ENCODE results near the gene RIPOR1.

- TF ChIP-seq EZH2 (IDR thresholded peaks at IDR 0.05; ENCODE audit: insufficient read depth, poor library complexity, severe bottlenecking) (no peak), EZH2phosphoT487 (IDR thresholded peaks at IDR 0.05; ENCODE audit: insufficient read depth, low read depth) (no peak)
Observed at GRCh38 chr16:67558859-67559258, 30.2 kb downstream of the RIPOR1 start.

Measured in GM23248 (cell line).